CD4-positive, alpha-beta memory T cell (primary cell): ENCODE measurements around the gene SOX15. TPM values are rescaled to one million over a fixed set of nuclear protein-coding genes. Genes with fewer than 3 reads are reported as not detected.

Experiments used
- CTCF ChIA-PET: fragments of 350-600 bp; sonication (Branson Sonifier 250); formaldehyde crosslinking; loops from one replicate; lab custom pipeline; 2021; ENCODE audit warnings: inconsistent platforms; ENCODE audit not compliant: partially characterized antibody; lab: Charles Lee
- POLR2A ChIA-PET: fragments of 350-600 bp; sonication (Branson Sonifier 250); formaldehyde crosslinking; loops from one replicate; lab custom pipeline; 2021; ENCODE audit not compliant: partially characterized antibody; lab: Charles Lee
- DNase-seq, 5 donors: peaks; one replicate each; pipeline versions ENCODE4 v3.0.0 to v3.0.0-alpha.2; 2020 to 2022; ENCODE audit warnings: mixed read lengths in 1 of 5
- H3K27ac ChIP-seq: one replicate; pipeline ENCODE4 v1.7.0; 2013; ENCODE audit warnings: low read depth, low read length
- H3K27me3 ChIP-seq: 2 replicates; pipeline ENCODE4 v1.7.0; 2013; ENCODE audit warnings: mild to moderate bottlenecking, low read length, moderate library complexity; ENCODE audit not compliant: insufficient read depth
- H3K36me3 ChIP-seq: 2 replicates; pipeline ENCODE4 v1.7.0; 2013; ENCODE audit warnings: mild to moderate bottlenecking, low read length, moderate library complexity; ENCODE audit not compliant: insufficient read depth
- H3K4me1 ChIP-seq: 2 replicates; pipeline ENCODE4 v1.7.0; 2013; ENCODE audit warnings: mild to moderate bottlenecking, low read length, moderate library complexity; ENCODE audit not compliant: insufficient read depth
- H3K4me3 ChIP-seq, 2 donors: one replicate each; pipeline ENCODE4 v1.7.0; 2013; ENCODE audit warnings: low read length in 2 of 2, mild to moderate bottlenecking in 1 of 2
- H3K9me3 ChIP-seq, 2 donors: one replicate each; pipeline ENCODE4 v1.7.0; 2013; ENCODE audit warnings: low read length in 2 of 2, control low read depth in 1 of 2; ENCODE audit not compliant: control insufficient read depth in 1 of 2
- H3K27ac Mint-ChIP-seq, 7 donors: one replicate each; pipeline ENCODE4 v1.8.0; 2020 to 2021; ENCODE audit warnings: mixed read lengths in 7 of 7, mild to moderate bottlenecking in 6 of 7, inconsistent platforms in 3 of 7, moderate library complexity in 3 of 7
- H3K27me3 Mint-ChIP-seq, 2 donors: one replicate each; pipeline ENCODE4 v1.8.0; 2020 to 2021; ENCODE audit warnings: mixed read lengths in 2 of 2
- H3K36me3 Mint-ChIP-seq, 2 donors: one replicate each; pipeline ENCODE4 v1.8.0; 2020 to 2021; ENCODE audit warnings: mixed read lengths in 2 of 2, inconsistent platforms in 1 of 2, mild to moderate bottlenecking in 1 of 2
- H3K4me1 Mint-ChIP-seq, 4 donors: one replicate each; pipeline ENCODE4 v1.8.0; 2020 to 2021; ENCODE audit warnings: mixed read lengths in 4 of 4, mild to moderate bottlenecking in 1 of 4
- H3K4me3 Mint-ChIP-seq, 8 donors: one replicate each; pipeline ENCODE4 v1.8.0; 2020 to 2021; ENCODE audit warnings: mixed read lengths in 8 of 8, mild to moderate bottlenecking in 7 of 8, moderate library complexity in 6 of 8, inconsistent platforms in 3 of 8
- H3K9me3 Mint-ChIP-seq, 8 donors: one replicate each; pipeline ENCODE4 v1.8.0; 2020 to 2021; ENCODE audit warnings: mixed read lengths in 8 of 8, mild to moderate bottlenecking in 5 of 8, inconsistent platforms in 3 of 8, moderate library complexity in 1 of 8
- intact Hi-C: fragments of 100-400 bp; cut with micrococcal nuclease; formaldehyde crosslinking; loops from one replicate; pipeline ENCODE4 v1.15.1; 2023
- polyA plus RNA-seq, 2 donors: library from polyadenylated mRNA; unstranded; fragments of 300-500 nt; fragmentation: Illumina TruSeq; gene quantifications; one replicate each; pipeline ENCODE4 v1.2.3, GENCODE V29; 2021
- total RNA-seq, 2 experiments: library from RNA; stranded (reverse); gene quantifications; one replicate each; pipeline ENCODE4 v1.2.3, GENCODE V29; 2021

Gene SOX15
- total and polyA plus RNA-seq, 4 experiments from 2014 or later = 1.0 to 1.1 TPM; not detected in 2

- H3K36me3 Mint-ChIP-seq = peaks cover 46 to 71% of the 10 kb centered on the region in 2 donors
- peaks cover 71% of the 10 kb centered on the region for H3K4me1 ChIP-seq
- peak within 1 kb of the TSS; percentile 79 to 98 (median 92) for H3K27ac Mint-ChIP-seq
- peaks cover 51% of the 10 kb centered on the region for H3K36me3 ChIP-seq
- H3K4me3 Mint-ChIP-seq = peak within 1 kb of the TSS in 6 of 8 donors; percentile 17 to 74 (median 38)
- no peaks in the 10 kb centered on the region for H3K27me3 Mint-ChIP-seq
- H3K4me3 ChIP-seq = no peak within 1 kb of the TSS
- no peaks in the 10 kb centered on the region for H3K27me3 ChIP-seq
- H3K9me3 ChIP-seq = no peaks in the 10 kb centered on the region
- peaks cover 34 to 90% (median 64%) of the 10 kb centered on the region in 4 donors for H3K4me1 Mint-ChIP-seq
- ChIA-PET POLR2A (interaction anchor here (0.8 to 2.9 kb wide), 10 partner anchors 7 to 250 kb away, joined by 3 to 25 read pairs (median 4); partner anchors contain the start of genes NEURL4, POLR2A, SAT2 and TMEM102), CTCF (interaction anchor here (1.7 to 2.1 kb wide), 2 partner anchors 10 to 19 kb away, joined by 4 to 8 read pairs; no protein-coding TSS in a partner anchor)
- intact Hi-C loops = no loop called here
- peaks cover 0 to 16% (median 0%) of the 10 kb centered on the region in 8 donors for H3K9me3 Mint-ChIP-seq
- peak within 1 kb of the TSS; percentile 36 for H3K27ac ChIP-seq
- DNase-seq = peak in 3 of 5 donors; percentile 35 to 71 (median 38)
Measured at GRCh38 chr17:7579001-7579833, 10.7 kb downstream of the SOX15 start, which contains the start of gene CD68. Gene CD68, plus strand, starts transcription at chr17:7579638. Its CDS starts 40 bp downstream, at chr17:7579678.

- peak overlapping the region in 3 of 8 donors; percentile 29 to 79 (median 31) for H3K4me3 Mint-ChIP-seq
- Histone ChIP-seq H3K4me3 (no peak overlapping the region), H3K9me3 (no peaks in the 10 kb centered on the region), H3K27ac (no peak overlapping the region), H3K36me3 (peaks cover 54% of the 10 kb centered on the region), H3K4me1 (peaks cover 65% of the 10 kb centered on the region), H3K27me3 (no peaks in the 10 kb centered on the region)
- no peak for DNase-seq
- ChIA-PET CTCF (interaction anchor here (1.7 kb wide), 1 partner anchor 12 kb away, joined by 4 read pairs; no protein-coding TSS in a partner anchor), POLR2A (interaction anchor here (1.0 to 8.5 kb wide), 2 partner anchors 110 kb away, joined by 3 to 97 read pairs; partner anchors contain the start of genes TP53 and WRAP53)
- intact Hi-C loops = no loop called here
- peak overlapping the region in 6 of 7 donors; percentile 52 to 98 (median 74) for H3K27ac Mint-ChIP-seq
- peaks cover 53 to 76% of the 10 kb centered on the region in 2 donors for H3K36me3 Mint-ChIP-seq
- H3K4me1 Mint-ChIP-seq = peaks cover 36 to 92% (median 58%) of the 10 kb centered on the region in 4 donors
- H3K9me3 Mint-ChIP-seq = peaks cover 0 to 26% (median 0%) of the 10 kb centered on the region in 8 donors
- H3K27me3 Mint-ChIP-seq = no peaks in the 10 kb centered on the region
Measured at GRCh38 chr17:7577327-7578199, 12.3 kb downstream of the SOX15 start.

GRCh38 chr17:7576432-7576937 lies 13.4 kb downstream of the SOX15 start:
- Histone ChIP-seq H3K4me3 (no peak overlapping the region), H3K36me3 (peaks cover 54% of the 10 kb centered on the region), H3K27me3 (no peaks in the 10 kb centered on the region), H3K4me1 (peaks cover 65% of the 10 kb centered on the region), H3K27ac (no peak overlapping the region), H3K9me3 (no peaks in the 10 kb centered on the region)
- Mint-ChIP-seq H3K4me3 (peak overlapping the region in 6 of 8 donors; percentile 22 to 79 (median 46)), H3K36me3 (peaks cover 53 to 83% of the 10 kb centered on the region in 2 donors), H3K4me1 (peaks cover 42 to 94% (median 60%) of the 10 kb centered on the region in 4 donors), H3K27me3 (no peaks in the 10 kb centered on the region), H3K9me3 (peaks cover 0 to 26% (median 0%) of the 10 kb centered on the region in 8 donors), H3K27ac (peak overlapping the region in 6 of 7 donors; percentile 13 to 99 (median 90))
- CTCF ChIA-PET = interaction anchor here (1.0 to 2.9 kb wide), 2 partner anchors 16 to 111 kb away, joined by 3 to 18 read pairs; partner anchors contain the start of genes SENP3 and TP53
- POLR2A ChIA-PET = interaction anchor here (0.7 to 8.6 kb wide), 7 partner anchors 10 to 224 kb away, joined by 3 to 220 read pairs (median 5); partner anchors contain the start of genes FXR2, KCTD11, MPDU1 and SENP3
- no peak for DNase-seq
- intact Hi-C loops = no loop called here

GRCh38 chr17:7575959-7576358 lies 13.9 kb downstream of the SOX15 start:
- no peak for DNase-seq
- Histone ChIP-seq H3K4me1 (peaks cover 65% of the 10 kb centered on the region), H3K9me3 (no peaks in the 10 kb centered on the region), H3K4me3 (no peak overlapping the region), H3K36me3 (peaks cover 54% of the 10 kb centered on the region), H3K27ac (peak overlapping the region; percentile 97), H3K27me3 (no peaks in the 10 kb centered on the region)
- intact Hi-C loops = no loop called here
- Mint-ChIP-seq H3K4me1 (peaks cover 40 to 93% (median 60%) of the 10 kb centered on the region in 4 donors), H3K27me3 (no peaks in the 10 kb centered on the region), H3K36me3 (peaks cover 55 to 84% of the 10 kb centered on the region in 2 donors), H3K27ac (peak overlapping the region in 6 of 7 donors; percentile 42 to 99 (median 98)), H3K9me3 (peaks cover 0 to 24% (median 0%) of the 10 kb centered on the region in 8 donors), H3K4me3 (peak overlapping the region in 5 of 8 donors; percentile 24 to 99 (median 29))
- POLR2A ChIA-PET = interaction anchor here (0.5 to 8.6 kb wide), 11 partner anchors 9 to 224 kb away, joined by 3 to 220 read pairs (median 5); partner anchors contain the start of genes FXR2, KCTD11, MPDU1 and POLR2A
- CTCF ChIA-PET = interaction anchor here (1.0 to 2.9 kb wide), 4 partner anchors 15 to 111 kb away, joined by 3 to 18 read pairs (median 4); partner anchors contain the start of genes SENP3 and TP53

- H3K36me3 Mint-ChIP-seq = peaks cover 60 to 84% of the 10 kb centered on the region in 2 donors
- Histone ChIP-seq H3K27me3 (no peaks in the 10 kb centered on the region), H3K27ac (peak overlapping the region; percentile 97), H3K4me3 (no peak overlapping the region), H3K4me1 (peaks cover 65% of the 10 kb centered on the region), H3K36me3 (peaks cover 54% of the 10 kb centered on the region), H3K9me3 (no peaks in the 10 kb centered on the region)
- no peaks in the 10 kb centered on the region for H3K27me3 Mint-ChIP-seq
- intact Hi-C loops = no loop called here
- no peak for DNase-seq
- peaks cover 38 to 89% (median 58%) of the 10 kb centered on the region in 4 donors for H3K4me1 Mint-ChIP-seq
- peak overlapping the region in 6 of 8 donors; percentile 24 to 99 (median 68) for H3K4me3 Mint-ChIP-seq
- POLR2A ChIA-PET = interaction anchor here (0.5 to 8.6 kb wide), 14 partner anchors 9 to 563 kb away, joined by 3 to 220 read pairs (median 5); partner anchors contain the start of genes FXR2, KCTD11, MPDU1 and POLR2A
- H3K27ac Mint-ChIP-seq = peak overlapping the region; percentile 48 to 99 (median 98)
- CTCF ChIA-PET = interaction anchor here (0.6 to 2.9 kb wide), 6 partner anchors 9 to 111 kb away, joined by 3 to 18 read pairs (median 8); partner anchors contain the start of genes MPDU1, SENP3, SOX15 and TP53
- peaks cover 0 to 24% (median 0%) of the 10 kb centered on the region in 8 donors for H3K9me3 Mint-ChIP-seq
Measured at GRCh38 chr17:7575481-7575883, 14.4 kb downstream of the SOX15 start.
